Measurements from ENCODE around the gene SLC45A2.
"Not testable (repeated sequence)": the region's sequence is repeated elsewhere in the genome, so short reads cannot be mapped to it uniquely, and the experiment has no call there.

Gene SLC45A2

GRCh38 chr5:33966805-33967204, 17.7 kb downstream of the SLC45A2 start:
- H2AFZ ChIP-seq = no peak overlapping the region
- no peaks in the 10 kb centered on the region for H3K4me1 ChIP-seq
- no peak overlapping the region for H3K4me3 ChIP-seq (ENCODE audit: low read depth, low read length)
- TF ChIP-seq CTCF (IDR thresholded peaks at IDR 0.05) = no peak
- H3K79me2 ChIP-seq = no peaks in the 10 kb centered on the region
- no peaks in the 10 kb centered on the region for H3K9me3 ChIP-seq (ENCODE audit: control insufficient read depth, low read length)
- no peak overlapping the region for H3K9ac ChIP-seq
- no peaks in the 10 kb centered on the region for H3K36me3 ChIP-seq (ENCODE audit: control insufficient read depth, insufficient read depth, low read length)
- no peak overlapping the region for H3K27ac ChIP-seq
- H3K27me3 ChIP-seq (ENCODE audit: control insufficient read depth, insufficient read depth, low read length) = no peaks in the 10 kb centered on the region
- no peak overlapping the region for H3K4me2 ChIP-seq (ENCODE audit: low read length)

DNA sequence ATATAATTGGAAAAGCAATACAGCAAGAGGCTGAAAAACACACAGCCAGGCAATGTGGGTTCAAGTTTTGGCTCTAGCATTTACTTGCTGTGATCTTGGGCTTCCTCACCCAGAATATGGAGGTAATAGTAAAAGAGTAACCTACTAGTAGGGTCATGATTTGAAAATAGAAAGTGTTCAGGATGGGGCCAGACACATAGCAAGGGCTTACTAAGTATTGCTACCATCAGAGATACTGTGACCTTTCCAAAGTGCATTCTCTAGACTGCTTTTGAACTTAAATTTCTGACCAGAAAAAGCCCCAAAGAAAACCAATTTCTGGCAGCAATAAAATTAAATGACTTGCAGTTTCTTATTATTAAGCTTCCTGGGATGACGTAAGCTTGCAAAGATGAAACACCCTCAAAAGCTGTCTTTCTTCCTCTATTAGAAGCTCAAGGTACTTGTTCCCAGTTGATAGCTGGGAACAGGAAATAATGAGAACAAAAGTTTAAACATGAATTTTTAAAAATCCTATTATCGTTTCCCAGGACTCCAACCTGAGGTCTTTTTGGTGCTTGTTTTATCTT, 20.3 kb downstream of the SLC45A2 start:
- H3K4me3 ChIP-seq (ENCODE audit: low read depth, low read length) = no peak overlapping the region
- H3K9me3 ChIP-seq (ENCODE audit: control insufficient read depth, low read length) = no peaks in the 10 kb centered on the region
- no peaks in the 10 kb centered on the region for H3K36me3 ChIP-seq (ENCODE audit: control insufficient read depth, insufficient read depth, low read length)
- H3K9ac ChIP-seq = no peak overlapping the region
- TF ChIP-seq CTCF (IDR thresholded peaks at IDR 0.05) = no peak
- no peak overlapping the region for H3K4me2 ChIP-seq (ENCODE audit: low read length)
- no peaks in the 10 kb centered on the region for H3K27me3 ChIP-seq (ENCODE audit: control insufficient read depth, insufficient read depth, low read length)
- H3K27ac ChIP-seq = no peak overlapping the region
- H2AFZ ChIP-seq = no peak overlapping the region
- H3K79me2 ChIP-seq = no peaks in the 10 kb centered on the region
- H3K4me1 ChIP-seq = no peaks in the 10 kb centered on the region

GRCh38 chr5:33958176-33958575, 26.3 kb downstream of the SLC45A2 start:
- H3K36me3 ChIP-seq (ENCODE audit: control insufficient read depth, insufficient read depth, low read length) = no peaks in the 10 kb centered on the region
- H3K9ac ChIP-seq = no peak overlapping the region
- H3K27me3 ChIP-seq (ENCODE audit: control insufficient read depth, insufficient read depth, low read length) = no peaks in the 10 kb centered on the region
- no peaks in the 10 kb centered on the region for H3K4me1 ChIP-seq
- no peaks in the 10 kb centered on the region for H3K9me3 ChIP-seq (ENCODE audit: control insufficient read depth, low read length)
- no peak overlapping the region for H2AFZ ChIP-seq
- no peak overlapping the region for H3K4me2 ChIP-seq (ENCODE audit: low read length)
- H3K4me3 ChIP-seq (ENCODE audit: low read depth, low read length) = no peak overlapping the region
- no peak overlapping the region for H3K27ac ChIP-seq
- TF ChIP-seq CTCF (IDR thresholded peaks at IDR 0.05) = no peak
- H3K79me2 ChIP-seq = no peaks in the 10 kb centered on the region

GRCh38 chr5:33957577-33958150, 26.8 kb downstream of the SLC45A2 start:
- no peaks in the 10 kb centered on the region for H3K36me3 ChIP-seq (ENCODE audit: control insufficient read depth, insufficient read depth, low read length)
- H3K4me1 ChIP-seq = no peaks in the 10 kb centered on the region
- H3K9ac ChIP-seq = no peak overlapping the region
- no peak overlapping the region for H2AFZ ChIP-seq
- H3K27ac ChIP-seq = no peak overlapping the region
- no peaks in the 10 kb centered on the region for H3K79me2 ChIP-seq
- no peaks in the 10 kb centered on the region for H3K9me3 ChIP-seq (ENCODE audit: control insufficient read depth, low read length)
- H3K4me2 ChIP-seq (ENCODE audit: low read length) = no peak overlapping the region
- TF ChIP-seq CTCF (IDR thresholded peaks at IDR 0.05) = no peak
- no peak overlapping the region for H3K4me3 ChIP-seq (ENCODE audit: low read depth, low read length)
- no peaks in the 10 kb centered on the region for H3K27me3 ChIP-seq (ENCODE audit: control insufficient read depth, insufficient read depth, low read length)

- not testable (repeated sequence) for H3K4me3 ChIP-seq (ENCODE audit: low read depth, low read length); H3K79me2 ChIP-seq; H3K4me1 ChIP-seq; H3K27ac ChIP-seq; H2AFZ ChIP-seq; H3K9ac ChIP-seq; H3K36me3 ChIP-seq (ENCODE audit: control insufficient read depth, insufficient read depth, low read length); H3K4me2 ChIP-seq (ENCODE audit: low read length); H3K27me3 ChIP-seq (ENCODE audit: control insufficient read depth, insufficient read depth, low read length); H3K9me3 ChIP-seq (ENCODE audit: control insufficient read depth, low read length)
These were observed 32.3 kb downstream of the SLC45A2 start for GRCh38 chr5:33952175-33952574.
